ENCODE results near the gene ST3GAL4.

- TF ChIP-seq CTCF (IDR thresholded peaks at IDR 0.05), result no peak
- TF ChIP-seq ZFX (IDR thresholded peaks at IDR 0.05; ENCODE audit: borderline replicate concordance), result no peak
Observed at GRCh38 chr11:126438691-126439090, 83.2 kb downstream of the ST3GAL4 start.

Data from 22Rv1 (cell line).